HepG2 (cell line): Measurements from ENCODE around the gene TBC1D30. TPM values are rescaled to one million over a fixed set of nuclear protein-coding genes. Genes with fewer than 3 reads are reported as not detected.

Source experiments
- ATAC-seq: fragments of 200-7000 bp; cut with Tn5 transposase; 3 replicates; pipeline ENCODE4 v1.9.1; 2020; ENCODE audit warnings: mild to moderate bottlenecking, moderate library complexity
- BruUV-seq: library from RNA; stranded (reverse); fragments of 400-500 nt; replicated peaks from 2 replicates; lab custom pipeline; 2021; lab: Mats Ljungman, UMichigan
- CTCF ChIA-PET: fragments of 300-600 bp; formaldehyde crosslinking; extraction: SDS; loops from one replicate; lab custom pipeline; 2021; ENCODE audit warnings: low total read pairs, inconsistent platforms, low intra/inter-chr PET ratio; lab: Yijun Ruan, JAX
- POLR2A ChIA-PET: fragments of 350-600 bp; sonication (Branson Sonifier 250); formaldehyde crosslinking; loops from one replicate; lab custom pipeline; 2020; ENCODE audit warnings: antibody characterized with exemption, inconsistent platforms; lab: Yijun Ruan, JAX
- DNase-seq: peaks from one replicate; pipeline ENCODE4 v3.0.0-alpha.2; 2015; ENCODE audit warnings: low spot score
- FAIRE-seq: peaks from 3 replicates; lab custom pipeline; 2011; peaks lifted over from hg19 to GRCh38; lab: Jason Lieb, UNC
- H2AFZ ChIP-seq: one replicate; pipeline ENCODE4 v1.6.1; 2011; ENCODE audit warnings: low read length, inconsistent platforms
- H3K27ac ChIP-seq: fragments of 300-600 bp; 3 replicates; pipeline ENCODE4 v1.8.0; 2011; ENCODE audit warnings: mixed run types, mild to moderate bottlenecking, mixed read lengths, low read length, inconsistent platforms; ENCODE audit not compliant: insufficient read depth; ENCODE audit errors: extremely low read length
- H3K27me3 ChIP-seq, 2 experiments: fragments of 200-600 bp in 1 of 2; 2 replicates in 1 of 2; 3 replicates in 1 of 2; pipeline versions ENCODE4 v1.6.0 to v1.8.0; 2011; ENCODE audit warnings: low read length in 2 of 2, mild to moderate bottlenecking in 2 of 2, moderate library complexity in 2 of 2, inconsistent platforms in 1 of 2; ENCODE audit not compliant: insufficient read depth in 2 of 2, control insufficient read depth in 1 of 2
- H3K36me3 ChIP-seq, 2 experiments: fragments of 200-600 bp in 1 of 2; replicated peaks in 1 of 2; 2 replicates in 1 of 2; 3 replicates in 1 of 2; pipeline versions ENCODE4 v1.5.1 to v1.8.0; 2011; ENCODE audit warnings: low read length in 2 of 2, inconsistent platforms in 1 of 2; ENCODE audit not compliant: insufficient read depth in 2 of 2, control insufficient read depth in 1 of 2
- H3K4me1 ChIP-seq: 2 replicates; pipeline ENCODE4 v1.5.1; 2012; ENCODE audit warnings: low read length, inconsistent platforms; ENCODE audit not compliant: insufficient read depth
- H3K4me2 ChIP-seq: 2 replicates; pipeline ENCODE4 v1.6.0; 2011; ENCODE audit warnings: low read depth, low read length, inconsistent platforms
- H3K4me3 ChIP-seq, 3 experiments: fragments of 200-600 bp in 1 of 3; sonication (generic), shearing (Covaris generic) in 1 of 3; replicated peaks in 1 of 3; 2 replicates each; pipeline ENCODE4 v1.5.1; 2011 to 2016; ENCODE audit warnings: low read length in 3 of 3, inconsistent platforms in 2 of 3, low read depth in 2 of 3, mild to moderate bottlenecking in 2 of 3, control low read depth in 1 of 3, mixed read lengths in 1 of 3; ENCODE audit not compliant: insufficient read depth in 1 of 3
- H3K79me2 ChIP-seq: one replicate; pipeline ENCODE4 v1.6.1; 2011; ENCODE audit warnings: low read length, inconsistent platforms; ENCODE audit not compliant: insufficient read depth
- H3K9ac ChIP-seq: 2 replicates; pipeline ENCODE4 v1.6.0; 2011; ENCODE audit warnings: mild to moderate bottlenecking, low read depth, low read length, inconsistent platforms; ENCODE audit not compliant: insufficient read depth
- H3K9me3 ChIP-seq: 2 replicates; pipeline ENCODE4 v1.5.1; 2012; ENCODE audit warnings: mild to moderate bottlenecking, low read length
- H4K20me1 ChIP-seq: 2 replicates; pipeline ENCODE4 v1.6.0; 2011; ENCODE audit warnings: inconsistent platforms, mild to moderate bottlenecking, low read length, moderate library complexity; ENCODE audit not compliant: insufficient read depth
- ARID2 ChIP-seq: sonication (generic); formaldehyde crosslinking; IDR thresholded peaks from 2 replicates; pipeline ENCODE4 v1.8.1; 2022; ENCODE audit warnings: mild to moderate bottlenecking, missing genetic modification reagents, borderline replicate concordance
- FOXP4 ChIP-seq: sonication (generic); formaldehyde crosslinking; IDR thresholded peaks from 2 replicates; pipeline ENCODE4 v1.4.0; 2020; ENCODE audit warnings: missing genetic modification reagents
- HNRNPLL ChIP-seq: fragments of 200-400 bp; formaldehyde crosslinking; IDR thresholded peaks from 2 replicates; pipeline ENCODE4 v1.6.1; 2017; ENCODE audit warnings: mild to moderate bottlenecking, low read depth, low read length; ENCODE audit not compliant: poor library complexity, severe bottlenecking
- KDM1A ChIP-seq: IDR thresholded peaks from 2 replicates; pipeline ENCODE4 v1.6.1; 2016; ENCODE audit warnings: missing compliant biosample characterization
- KDM3A ChIP-seq: IDR thresholded peaks from 2 replicates; pipeline ENCODE4 v1.6.1; 2018; ENCODE audit warnings: low read depth, missing compliant biosample characterization
- NCOA5 ChIP-seq: sonication (generic); formaldehyde crosslinking; IDR thresholded peaks from 2 replicates; pipeline ENCODE4 v1.4.0; 2020; ENCODE audit warnings: missing genetic modification reagents
- NFYB ChIP-seq: sonication (generic); formaldehyde crosslinking; IDR thresholded peaks from 2 replicates; pipeline ENCODE4 v1.4.0; 2020; ENCODE audit warnings: missing genetic modification reagents
- POLR2AphosphoS5 ChIP-seq: IDR thresholded peaks from 2 replicates; pipeline ENCODE4 v1.6.1; 2012; ENCODE audit warnings: low read depth, low read length
- PREB ChIP-seq: sonication (generic); formaldehyde crosslinking; IDR thresholded peaks from 2 replicates; pipeline ENCODE4 v1.4.0; 2020; ENCODE audit warnings: missing genetic modification reagents
- SCMH1 ChIP-seq: sonication (generic); formaldehyde crosslinking; IDR thresholded peaks from 2 replicates; pipeline ENCODE4 v1.9.0; 2021; ENCODE audit warnings: missing genetic modification reagents, mild to moderate bottlenecking, borderline replicate concordance
- TBX2 ChIP-seq: sonication (generic); formaldehyde crosslinking; IDR thresholded peaks from 2 replicates; pipeline ENCODE4 v1.5.0; 2020; ENCODE audit warnings: missing genetic modification reagents, mild to moderate bottlenecking, borderline replicate concordance
- WIZ ChIP-seq: sonication (generic); formaldehyde crosslinking; IDR thresholded peaks from 2 replicates; pipeline ENCODE4 v1.5.1; 2020; ENCODE audit warnings: mild to moderate bottlenecking, missing genetic modification reagents
- ZMAT3 ChIP-seq: sonication (generic); formaldehyde crosslinking; conservative IDR thresholded peaks from 2 replicates; pipeline ENCODE4 v1.7.0; 2021; ENCODE audit warnings: missing genetic modification reagents
- ZNF17 ChIP-seq: sonication (generic); formaldehyde crosslinking; IDR thresholded peaks from 2 replicates; pipeline ENCODE4 v1.5.0; 2020; ENCODE audit warnings: mild to moderate bottlenecking, missing genetic modification reagents
- ZNF260 ChIP-seq: sonication (generic); formaldehyde crosslinking; IDR thresholded peaks from 2 replicates; pipeline ENCODE4 v1.4.0; 2020; ENCODE audit warnings: missing genetic modification reagents, low read depth, mild to moderate bottlenecking, borderline replicate concordance
- ZNF275 ChIP-seq: sonication (generic); formaldehyde crosslinking; IDR thresholded peaks from 2 replicates; pipeline ENCODE4 v1.8.0; 2022; ENCODE audit warnings: missing genetic modification reagents, mild to moderate bottlenecking, inconsistent platforms, borderline replicate concordance
- ZNF589 ChIP-seq: sonication (generic); formaldehyde crosslinking; conservative IDR thresholded peaks from 2 replicates; pipeline ENCODE4 v1.8.0; 2022; ENCODE audit warnings: mild to moderate bottlenecking, moderate library complexity, missing genetic modification reagents
- ZNF7 ChIP-seq: IDR thresholded peaks from 2 replicates; pipeline ENCODE4 v1.6.1; 2016; ENCODE audit warnings: missing biosample characterization, missing genetic modification reagents
- WGBS: methylation state at CpG from one replicate; pipeline ENCODE4 v1.1.6; 2017; ENCODE audit warnings: low lambda C conversion rate; 5-methylcytosine and 5-hydroxymethylcytosine counted together
- in situ Hi-C: cut with HindIII; loops from 2 replicates; pipeline ENCODE4 v1.10.0; 2017; ENCODE audit warnings: low pct_unique_long_range_greater_than_20kb; ENCODE audit not compliant: extremely low pct_ligation_motif_present
- intact Hi-C: fragments of 100-400 bp; cut with micrococcal nuclease; formaldehyde crosslinking; loops from one replicate; pipeline ENCODE4 v1.10.0; 2022; ENCODE audit not compliant: unreplicated experiment
- polyA plus RNA-seq, 8 experiments: library from polyadenylated mRNA; depleted of rRNA in 3 of 8; stranded (reverse) in 7 of 8; unstranded in 1 of 8; fragments of >200 nt; fragmentation: Illumina TruSeq in 4 of 8; extraction: Trizol in 4 of 8; gene quantifications; 2 replicates each; pipeline versions ENCODE4 v1.2.1 to v1.2.3, GENCODE V29; 2011 to 2016; ENCODE audit warnings: low read depth in 4 of 8, missing spikeins in 1 of 8, mixed read lengths in 1 of 8; ENCODE audit not compliant: insufficient read depth in 1 of 8
- total RNA-seq, 5 experiments: library from RNA; depleted of rRNA; stranded (reverse); fragments of >200 nt; fragmentation: Illumina TruSeq; extraction: Trizol; gene quantifications; 2 replicates each; pipeline ENCODE4 v1.2.3, GENCODE V29; 2016; ENCODE audit warnings: low read depth in 1 of 5

The TBC1D30 gene
- total and polyA plus RNA-seq, 2 of the 13 experiments (the other 11 are each of a cell fraction or from before 2014, with no cell fraction given) = 0.42 to 0.67 TPM

DNA sequence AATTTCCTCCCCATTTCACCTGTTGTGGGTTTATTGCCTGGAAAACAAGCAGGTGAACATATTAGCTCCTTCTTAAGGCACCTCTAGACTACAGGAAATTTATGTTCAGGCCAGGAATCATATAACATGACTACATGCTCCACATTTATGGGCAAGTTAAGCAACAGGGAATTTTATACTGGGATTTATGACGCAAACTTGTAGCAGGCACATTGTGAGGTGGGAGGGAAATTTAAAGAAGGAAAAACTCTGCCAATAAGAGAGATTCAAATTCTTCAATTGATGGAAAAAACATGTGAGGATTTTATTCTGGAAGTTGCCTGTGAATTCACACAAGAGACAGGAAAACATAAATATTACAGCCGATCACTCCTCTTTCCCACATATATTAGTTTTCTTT is 93.9 kb downstream of the TBC1D30 start:
- CTCF ChIA-PET = no interaction called here
- ATAC-seq (no peak), FAIRE-seq (no peak)

DNA sequence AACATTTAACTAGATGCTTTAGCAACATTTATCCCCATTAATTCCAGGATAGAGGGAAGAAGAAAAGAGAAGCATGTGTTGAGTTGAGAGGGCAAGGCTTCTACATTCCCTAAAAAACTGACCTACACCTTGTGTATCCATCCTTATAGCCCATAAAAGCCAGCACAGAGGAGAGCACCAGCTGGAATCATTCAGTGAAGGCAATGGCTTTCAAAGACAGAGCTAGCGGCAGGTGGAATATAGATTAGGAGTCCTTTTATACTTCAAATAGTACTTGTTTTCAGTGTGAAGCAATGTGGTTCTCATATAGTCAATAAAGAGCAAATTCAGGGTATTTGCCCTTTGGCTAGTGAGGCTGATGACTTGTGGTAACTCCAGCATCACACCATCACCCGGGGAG is 94.4 kb downstream of the TBC1D30 start:
- no peak overlapping the region for H3K27ac ChIP-seq
- intact Hi-C loops = no loop called here
- no peaks in the 10 kb centered on the region for H3K9me3 ChIP-seq
- in situ Hi-C loops = no loop called here
- WGBS = 90% methylated on average over 1 of the region's 2 CpGs
- no peak overlapping the region for H3K4me3 ChIP-seq
- FAIRE-seq = no peak
- no peaks in the 10 kb centered on the region for H4K20me1 ChIP-seq
- no peak for ATAC-seq
- CTCF ChIA-PET = no interaction called here
- no peak overlapping the region for H2AFZ ChIP-seq
- H3K9ac ChIP-seq = no peak overlapping the region
- no TSS peak for BruUV-seq
- no peak for DNase-seq
- no peak overlapping the region for H3K4me2 ChIP-seq
- H3K36me3 ChIP-seq = no peaks in the 10 kb centered on the region
- no peaks in the 10 kb centered on the region for H3K4me1 ChIP-seq
- H3K27me3 ChIP-seq = no peaks in the 10 kb centered on the region; a peak in 1 of 5 replicates
- no peaks in the 10 kb centered on the region for H3K79me2 ChIP-seq
- POLR2A ChIA-PET = no interaction called here
- TF ChIP-seq ZNF260 (CRISPR knock-in tag) (no peak), ZNF17 (CRISPR knock-in tag) (no peak), FOXP4 (CRISPR knock-in tag) (no peak), ZNF589 (no peak), PREB (no peak), ZMAT3 (no peak), ZNF7 (no peak)

More for the DNA sequence above, 93.9 kb downstream of the TBC1D30 start:
- TF ChIP-seq KDM3A (CRISPR knock-in tag) (no peak), KDM1A (CRISPR knock-in tag) (no peak), NCOA5 (no peak), ZNF275 (CRISPR knock-in tag) (no peak), HNRNPLL (no peak), SCMH1 (CRISPR knock-in tag) (no peak), NFYB (CRISPR knock-in tag) (no peak), POLR2AphosphoS5 (no peak), WIZ (no peak), TBX2 (CRISPR knock-in tag) (no peak), ARID2 (CRISPR knock-in tag) (no peak)
- TF ChIP-seq, all 625 proteins: peak for 0
- H3K4me1 ChIP-seq = no peaks in the 10 kb centered on the region
- H3K9me3 ChIP-seq = no peaks in the 10 kb centered on the region
- POLR2A ChIA-PET = no interaction called here
- in situ Hi-C loops (no loop called here), intact Hi-C loops (no loop called here)
- H3K4me3 ChIP-seq = no peak overlapping the region
- H3K79me2 ChIP-seq = no peaks in the 10 kb centered on the region
- H3K9ac ChIP-seq = no peak overlapping the region
- H3K36me3 ChIP-seq = no peaks in the 10 kb centered on the region
- 75% methylated on average over 2 of the region's 2 CpGs for WGBS
- DNase-seq = no peak
- no peaks in the 10 kb centered on the region; a peak in 2 of 5 replicates for H3K27me3 ChIP-seq
- BruUV-seq = no TSS peak
- no peak overlapping the region for H3K27ac ChIP-seq
- no peak overlapping the region for H3K4me2 ChIP-seq
- no peak overlapping the region for H2AFZ ChIP-seq
- no peaks in the 10 kb centered on the region for H4K20me1 ChIP-seq
